ENCODE measurements around the gene ATP9A. TPM values are rescaled to one million over a fixed set of nuclear protein-coding genes. Genes with fewer than 3 reads are reported as not detected.

The ATP9A gene
- total and polyA plus RNA-seq, 2 donors (not counting 3 experiments of a cell fraction or from before 2014, with no cell fraction given): 20.9 to 41.5 TPM

GRCh38 chr20:51609251-51609650, 158.9 kb downstream of the ATP9A start:
- dilution Hi-C loops (cut with MboI; ENCODE audit: extremely low pct_ligation_motif_present, low sequenced_read_pairs) (no loop called here), intact Hi-C loops (cut with micrococcal nuclease) (no loop called here)

More at GRCh38 chr20:51609251-51609650, 158.9 kb downstream of the ATP9A start:
- no peak for TF ChIP-seq POLR2AphosphoS5 (IDR thresholded peaks at IDR 0.05; ENCODE audit: insufficient read depth, low read depth, low read length)
- TF ChIP-seq GATA2 (IDR thresholded peaks at IDR 0.05; ENCODE audit: insufficient read depth, insufficient read length, low read depth, low read length): no peak
- no peak for TF ChIP-seq EZH2 (IDR thresholded peaks at IDR 0.05; ENCODE audit: borderline replicate concordance, low read depth, low read length, severe bottlenecking)
- TF ChIP-seq MAX (IDR thresholded peaks at IDR 0.05; ENCODE audit: insufficient read depth, insufficient read length): no peak
- no peak for TF ChIP-seq POLR2A (IDR thresholded peaks at IDR 0.05; ENCODE audit: low read depth, low read length)
- no peak for TF ChIP-seq CTCF (IDR thresholded peaks at IDR 0.05; ENCODE audit: extremely low read depth in 1 of 2, insufficient read depth in 1 of 2, low read depth in 1 of 2, low read length in 2 of 2)
- TF ChIP-seq JUN (IDR thresholded peaks at IDR 0.05; ENCODE audit: borderline replicate concordance, insufficient read depth, insufficient read length, low read depth): no peak
- TF ChIP-seq FOS (IDR thresholded peaks at IDR 0.05; ENCODE audit: borderline replicate concordance, insufficient read depth, low read length): no peak
- TF ChIP-seq MYC (IDR thresholded peaks at IDR 0.05; ENCODE audit: low read depth, low read length): no peak
- Histone ChIP-seq H3K4me2 (ENCODE audit: insufficient read depth, low read length) (no peak overlapping the region), H2AFZ (ENCODE audit: low read depth, low read length) (no peak overlapping the region), H4K20me1 (replicated peaks; ENCODE audit: control insufficient read depth, extremely low read depth, insufficient read depth, low read length) (no peaks in the 10 kb centered on the region), H3K9me3 (replicated peaks; ENCODE audit: control insufficient read depth, insufficient read depth, low read length) (no peaks in the 10 kb centered on the region), H3K4me1 (ENCODE audit: control insufficient read depth, extremely low read depth, insufficient read depth, low read length) (no peaks in the 10 kb centered on the region), H3K9ac (replicated peaks; ENCODE audit: extremely low read depth, insufficient read depth, low read length) (no peak overlapping the region), H3K9me1 (replicated peaks; ENCODE audit: control insufficient read depth, extremely low read depth, insufficient read depth, low read length) (no peaks in the 10 kb centered on the region), H3K79me2 (ENCODE audit: control insufficient read depth, insufficient read depth, low read length) (no peaks in the 10 kb centered on the region), H3K27ac (ENCODE audit: insufficient read depth, low read depth, low read length) (no peak overlapping the region), H3K27me3 (ENCODE audit: control insufficient read depth in 2 of 2, insufficient read depth in 2 of 2, low read length in 2 of 2) (no peaks in the 10 kb centered on the region), H3K36me3 (ENCODE audit: control insufficient read depth in 2 of 2, extremely low read depth in 1 of 2, insufficient read depth in 2 of 2, low read length in 2 of 2) (peaks cover 3 to 5% of the 10 kb centered on the region in 2 experiments), H3K4me3 (replicated peaks in 1 of 3; ENCODE audit: insufficient read depth in 1 of 3, low read depth in 1 of 3, low read length in 3 of 3) (no peak overlapping the region)
- FAIRE-seq (no peak), DNase-seq (ENCODE audit: low read depth, low spot score) (no peak)
- ChIA-PET POLR2A (no interaction called here), CTCF (interaction anchor here (1.6 to 4.1 kb wide), 2 partner anchors 14 to 15 kb away, joined by 5 to 21 read pairs; no protein-coding TSS in a partner anchor)
- no TSS peak for BruUV-seq (replicated peaks)
